Measurements from ENCODE around the gene USP6NL.
A peak's percentile ranks its signal among the peaks of the same experiment; 100 is the strongest.

USP6NL gene

DNA sequence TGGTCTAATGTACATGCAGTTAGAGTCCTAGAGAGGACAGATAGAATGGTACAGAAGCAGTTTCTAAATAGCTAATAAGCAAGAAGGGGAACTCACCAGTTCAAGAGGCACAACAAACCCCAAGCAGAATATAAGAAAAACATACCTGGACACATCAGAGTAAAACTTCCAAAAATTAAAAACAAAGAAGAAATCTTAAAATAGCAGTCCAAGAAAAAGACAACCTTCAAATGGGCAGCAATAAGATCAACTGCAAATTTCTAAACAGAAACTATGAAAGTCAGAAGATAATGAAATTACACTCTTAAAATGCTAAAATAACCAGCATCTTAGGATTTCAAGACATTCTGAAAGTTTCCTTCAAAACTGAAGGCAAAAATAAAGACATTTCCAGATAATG is 55.9 kb downstream of the USP6NL start:
- H3K79me2 ChIP-seq (ENCODE audit: insufficient read depth, low read depth): no peaks in the 10 kb centered on the region
- H3K4me2 ChIP-seq: no peak overlapping the region
- H3K27ac ChIP-seq: no peak overlapping the region
- TF ChIP-seq, protein P1, sequence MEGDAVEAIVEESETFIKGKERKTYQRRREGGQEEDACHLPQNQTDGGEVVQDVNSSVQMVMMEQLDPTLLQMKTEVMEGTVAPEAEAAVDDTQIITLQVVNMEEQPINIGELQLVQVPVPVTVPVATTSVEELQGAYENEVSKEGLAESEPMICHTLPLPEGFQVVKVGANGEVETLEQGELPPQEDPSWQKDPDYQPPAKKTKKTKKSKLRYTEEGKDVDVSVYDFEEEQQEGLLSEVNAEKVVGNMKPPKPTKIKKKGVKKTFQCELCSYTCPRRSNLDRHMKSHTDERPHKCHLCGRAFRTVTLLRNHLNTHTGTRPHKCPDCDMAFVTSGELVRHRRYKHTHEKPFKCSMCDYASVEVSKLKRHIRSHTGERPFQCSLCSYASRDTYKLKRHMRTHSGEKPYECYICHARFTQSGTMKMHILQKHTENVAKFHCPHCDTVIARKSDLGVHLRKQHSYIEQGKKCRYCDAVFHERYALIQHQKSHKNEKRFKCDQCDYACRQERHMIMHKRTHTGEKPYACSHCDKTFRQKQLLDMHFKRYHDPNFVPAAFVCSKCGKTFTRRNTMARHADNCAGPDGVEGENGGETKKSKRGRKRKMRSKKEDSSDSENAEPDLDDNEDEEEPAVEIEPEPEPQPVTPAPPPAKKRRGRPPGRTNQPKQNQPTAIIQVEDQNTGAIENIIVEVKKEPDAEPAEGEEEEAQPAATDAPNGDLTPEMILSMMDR (conservative IDR thresholded peaks at IDR 0.05; ENCODE audit: low read depth, low read length): no peak
- H2AFZ ChIP-seq (ENCODE audit: low read depth): no peak overlapping the region
- peaks cover 20% of the 10 kb centered on the region for H3K4me1 ChIP-seq (ENCODE audit: low read depth, poor library complexity, severe bottlenecking)
- no peak overlapping the region for H3K9ac ChIP-seq
- H3K4me3 ChIP-seq (IDR thresholded peaks at IDR 0.05; ENCODE audit: insufficient read depth, low read depth, low read length): no peak overlapping the region
- no peaks in the 10 kb centered on the region for H3K27me3 ChIP-seq (ENCODE audit: insufficient read depth, low read depth)
- H4K20me1 ChIP-seq (ENCODE audit: insufficient read depth): no peaks in the 10 kb centered on the region
- no peaks in the 10 kb centered on the region for H3K36me3 ChIP-seq (ENCODE audit: insufficient read depth)

DNA sequence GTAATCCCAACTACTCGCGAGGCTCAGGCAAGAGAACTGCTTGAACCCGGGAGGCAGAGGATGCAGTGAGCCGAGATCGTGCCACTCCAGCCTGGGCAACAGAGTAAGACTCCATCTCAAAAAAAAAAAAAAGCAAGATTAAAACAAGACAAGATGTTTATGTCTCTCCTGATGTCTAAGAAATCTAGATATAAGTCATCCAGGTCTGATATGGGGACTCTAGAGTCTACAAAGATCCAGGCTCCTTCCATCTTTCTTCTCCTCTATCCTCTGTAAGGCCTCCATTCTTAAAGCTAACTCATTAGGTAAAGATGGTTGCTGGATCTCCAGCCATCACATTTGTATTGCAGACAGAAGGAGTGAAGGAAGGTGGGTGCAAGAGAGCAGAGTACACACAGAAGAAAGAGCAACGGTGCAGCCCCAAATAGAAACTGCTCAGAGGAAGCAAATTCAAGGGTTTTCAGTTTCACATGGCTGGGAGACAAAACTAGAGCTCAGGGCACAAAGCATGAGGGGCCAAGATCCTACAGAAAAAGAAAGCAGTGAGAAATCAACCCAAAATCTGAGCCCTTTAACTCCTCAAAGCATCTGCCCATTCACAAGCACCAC is 57.6 kb downstream of the USP6NL start:
- Histone ChIP-seq H3K4me1 (ENCODE audit: low read depth, poor library complexity, severe bottlenecking) (peaks cover 20% of the 10 kb centered on the region), H4K20me1 (ENCODE audit: insufficient read depth) (no peaks in the 10 kb centered on the region), H3K36me3 (ENCODE audit: insufficient read depth) (no peaks in the 10 kb centered on the region), H3K4me3 (IDR thresholded peaks at IDR 0.05; ENCODE audit: insufficient read depth, low read depth, low read length) (no peak overlapping the region), H3K79me2 (ENCODE audit: insufficient read depth, low read depth) (no peaks in the 10 kb centered on the region), H3K27me3 (ENCODE audit: insufficient read depth, low read depth) (no peaks in the 10 kb centered on the region), H3K27ac (peak overlapping the region; percentile 13; the same call in 1 of the 2 replicates), H3K9ac (no peak overlapping the region), H3K4me2 (peak overlapping the region; percentile 63), H2AFZ (ENCODE audit: low read depth) (no peak overlapping the region)
- TF ChIP-seq, protein P1 (conservative IDR thresholded peaks at IDR 0.05; ENCODE audit: low read depth, low read length): no peak

DNA sequence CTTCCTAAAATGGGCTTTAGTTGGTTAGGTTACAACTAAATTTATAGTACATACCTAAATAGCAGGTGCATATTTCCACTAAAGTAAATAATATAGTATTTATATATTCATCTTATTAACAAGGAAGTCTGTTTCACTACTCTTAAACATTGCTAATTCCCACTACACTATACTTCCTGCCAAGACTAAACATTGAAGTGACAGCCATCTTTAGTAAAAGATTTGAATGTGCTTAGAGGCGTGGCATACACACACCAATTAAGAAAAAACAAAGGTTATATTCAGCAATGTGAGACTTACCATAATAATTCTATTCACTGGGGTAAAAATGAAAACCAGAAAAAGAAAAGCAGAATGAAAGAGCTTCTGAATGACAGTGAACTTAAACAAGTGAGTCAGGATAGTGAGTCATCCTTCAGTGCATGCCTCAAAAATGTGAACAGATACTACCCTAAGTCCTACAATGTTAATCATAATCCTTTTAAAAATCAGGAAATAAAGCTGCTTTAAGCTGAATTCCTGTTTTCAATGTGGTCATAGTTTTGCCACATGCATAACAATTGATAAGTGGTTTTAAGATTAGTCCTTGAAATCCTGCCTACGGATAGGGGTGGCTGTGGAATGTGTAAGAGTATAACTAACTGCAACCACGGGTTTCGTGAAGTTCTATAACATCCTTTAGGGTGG is 59.4 kb downstream of the USP6NL start:
- no peak overlapping the region for H3K9ac ChIP-seq
- no peaks in the 10 kb centered on the region for H3K79me2 ChIP-seq (ENCODE audit: insufficient read depth, low read depth)
- H3K4me1 ChIP-seq (ENCODE audit: low read depth, poor library complexity, severe bottlenecking): peaks cover 20% of the 10 kb centered on the region
- no peaks in the 10 kb centered on the region for H3K36me3 ChIP-seq (ENCODE audit: insufficient read depth)
- no peaks in the 10 kb centered on the region for H4K20me1 ChIP-seq (ENCODE audit: insufficient read depth)
- TF ChIP-seq, protein P1 (conservative IDR thresholded peaks at IDR 0.05; ENCODE audit: low read depth, low read length): no peak
- H3K4me2 ChIP-seq: no peak overlapping the region
- no peak overlapping the region for H3K4me3 ChIP-seq (IDR thresholded peaks at IDR 0.05; ENCODE audit: insufficient read depth, low read depth, low read length)
- no peak overlapping the region for H2AFZ ChIP-seq (ENCODE audit: low read depth)
- H3K27me3 ChIP-seq (ENCODE audit: insufficient read depth, low read depth): no peaks in the 10 kb centered on the region
- H3K27ac ChIP-seq: no peak overlapping the region

DNA sequence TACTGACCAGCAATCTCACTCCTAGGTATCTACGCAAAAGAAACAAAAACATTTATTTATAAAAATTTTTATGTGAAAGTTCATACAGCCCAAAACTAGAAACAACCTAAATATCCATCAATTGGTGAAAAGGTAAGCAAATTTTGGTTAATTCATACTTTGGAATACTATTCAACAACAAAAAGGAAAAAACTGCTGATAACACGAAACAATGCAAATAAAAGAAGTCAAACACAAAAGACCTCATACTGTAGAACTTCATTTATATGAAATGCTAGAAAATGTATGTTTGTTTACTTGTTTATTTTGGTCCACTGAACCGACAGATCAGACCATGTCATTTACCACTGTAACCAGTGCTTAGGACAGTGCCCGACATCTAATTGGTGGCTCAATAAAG is 60.3 kb downstream of the USP6NL start:
- Histone ChIP-seq H3K4me1 (ENCODE audit: low read depth, poor library complexity, severe bottlenecking) (peaks cover 20% of the 10 kb centered on the region), H3K36me3 (ENCODE audit: insufficient read depth) (no peaks in the 10 kb centered on the region), H4K20me1 (ENCODE audit: insufficient read depth) (no peaks in the 10 kb centered on the region), H3K4me3 (IDR thresholded peaks at IDR 0.05; ENCODE audit: insufficient read depth, low read depth, low read length) (no peak overlapping the region), H3K27me3 (ENCODE audit: insufficient read depth, low read depth) (no peaks in the 10 kb centered on the region), H3K4me2 (no peak overlapping the region), H3K9ac (no peak overlapping the region), H3K27ac (no peak overlapping the region), H2AFZ (ENCODE audit: low read depth) (no peak overlapping the region), H3K79me2 (ENCODE audit: insufficient read depth, low read depth) (no peaks in the 10 kb centered on the region)
- TF ChIP-seq, protein P1 (conservative IDR thresholded peaks at IDR 0.05; ENCODE audit: low read depth, low read length): no peak

Measured in KMS-11 (cell line).